ENCODE measurements around the gene MBOAT2. TPM values are rescaled to one million over a fixed set of nuclear protein-coding genes. Genes with fewer than 3 reads are reported as not detected.
A peak's percentile ranks its signal among the peaks of the same experiment; 100 is the strongest.

Gene MBOAT2
- polyA plus RNA-seq, 4 donors: 1.4 to 15.8 (median 2.5) TPM

DNA sequence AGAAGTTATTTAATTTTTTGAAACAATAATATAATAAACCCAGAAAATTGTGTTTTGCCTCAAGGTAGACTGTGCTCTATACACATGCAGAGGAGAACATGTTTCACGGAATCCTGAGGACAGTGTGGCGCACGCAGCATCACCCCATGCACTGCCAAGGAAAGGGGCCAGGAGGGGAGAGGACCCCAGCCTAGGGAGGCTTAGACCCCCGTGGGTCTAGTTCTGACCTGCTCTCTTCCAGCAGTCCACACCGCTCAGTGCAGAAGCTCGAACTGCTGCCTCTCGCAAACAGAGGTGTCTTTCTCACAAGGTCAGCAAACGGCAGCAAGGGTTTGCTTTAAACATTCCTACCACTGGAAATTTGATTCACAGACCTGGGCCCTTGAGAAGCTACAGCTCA is 114.5 kb downstream of the MBOAT2 start:
- FAIRE-seq (no peak), DNase-seq (no peak)
- no peak overlapping the region for H3K27ac ChIP-seq (ENCODE audit: low read depth in 1 of 3, low read length in 2 of 3)
- H3K4me1 ChIP-seq (ENCODE audit: control insufficient read depth in 3 of 3, insufficient read depth in 2 of 3, low read depth in 1 of 3, low read length in 2 of 3): peaks cover 0 to 16% (median 0%) of the 10 kb centered on the region in 3 donors
- no peaks in the 10 kb centered on the region for H3K9me3 ChIP-seq (ENCODE audit: control insufficient read depth in 2 of 2, insufficient read depth in 1 of 2, low read depth in 1 of 2, low read length in 1 of 2)
- 90 to 93% (median 91%) methylated on average over 8 of the region's 8 CpGs for WGBS, 3 donors
- H3K4me3 ChIP-seq (ENCODE audit: low read depth in 1 of 3, low read length in 3 of 3): no peak overlapping the region
- H3K27me3 ChIP-seq (ENCODE audit: control insufficient read depth in 3 of 3, insufficient read depth in 3 of 3, low read length in 3 of 3): no peaks in the 10 kb centered on the region
- H3K36me3 ChIP-seq (ENCODE audit: control insufficient read depth in 3 of 3, insufficient read depth in 2 of 3, low read depth in 1 of 3, low read length in 3 of 3): no peaks in the 10 kb centered on the region

DNA sequence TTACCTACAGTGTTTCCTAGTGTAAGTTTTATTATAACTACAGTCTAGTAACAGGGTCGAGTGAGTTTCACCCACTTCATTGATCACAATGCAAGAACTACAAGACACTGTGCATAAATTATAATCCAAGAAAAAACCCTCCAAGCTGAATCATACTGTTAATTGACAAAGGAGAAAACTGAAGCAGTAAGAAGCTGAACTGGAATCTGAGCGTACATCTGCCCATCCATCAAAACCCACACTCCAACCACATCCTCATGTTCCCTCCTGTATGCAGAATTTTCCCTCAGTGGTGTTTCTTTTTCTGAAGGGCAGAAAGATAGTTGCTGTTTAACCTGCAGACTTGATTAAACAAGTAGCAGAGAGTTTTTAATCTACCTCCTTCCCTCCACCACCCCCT is 116.6 kb downstream of the MBOAT2 start:
- Histone ChIP-seq H3K4me3 (ENCODE audit: low read depth in 1 of 3, low read length in 3 of 3) (no peak overlapping the region), H3K27me3 (ENCODE audit: control insufficient read depth in 3 of 3, insufficient read depth in 3 of 3, low read length in 3 of 3) (no peaks in the 10 kb centered on the region), H3K27ac (ENCODE audit: low read depth in 1 of 3, low read length in 2 of 3) (peak overlapping the region in 1 of 3 donors; percentile 22), H3K4me1 (ENCODE audit: control insufficient read depth in 3 of 3, insufficient read depth in 2 of 3, low read depth in 1 of 3, low read length in 2 of 3) (peaks cover 0 to 14% (median 0%) of the 10 kb centered on the region in 3 donors), H3K9me3 (ENCODE audit: control insufficient read depth in 2 of 2, insufficient read depth in 1 of 2, low read depth in 1 of 2, low read length in 1 of 2) (no peaks in the 10 kb centered on the region), H3K36me3 (ENCODE audit: control insufficient read depth in 3 of 3, insufficient read depth in 2 of 3, low read depth in 1 of 3, low read length in 3 of 3) (peaks cover 0 to 4% (median 0%) of the 10 kb centered on the region in 3 donors)
- FAIRE-seq: no peak
- WGBS, 3 donors: 63 to 68% (median 63%) methylated on average over 2 of the region's 2 CpGs
- no peak for DNase-seq

DNA sequence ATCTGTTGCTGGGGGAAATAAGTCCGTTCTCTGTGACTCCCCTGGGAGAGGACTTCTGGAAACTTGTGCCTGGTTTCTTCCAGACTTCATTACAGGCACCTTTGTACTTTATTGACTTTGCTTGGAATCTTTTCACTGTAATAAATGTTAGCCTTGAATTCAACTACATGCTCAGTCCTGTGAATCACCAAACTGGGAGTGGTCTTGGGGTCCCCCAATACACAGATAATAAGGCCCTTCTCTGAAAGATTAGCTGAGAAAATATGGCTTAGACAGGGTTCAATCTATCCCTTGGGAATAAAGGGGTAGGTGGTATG is 117.3 kb downstream of the MBOAT2 start:
- Histone ChIP-seq H3K4me1 (ENCODE audit: control insufficient read depth in 3 of 3, insufficient read depth in 2 of 3, low read depth in 1 of 3, low read length in 2 of 3) (peaks cover 0 to 14% (median 0%) of the 10 kb centered on the region in 3 donors), H3K36me3 (ENCODE audit: control insufficient read depth in 3 of 3, insufficient read depth in 2 of 3, low read depth in 1 of 3, low read length in 3 of 3) (peaks cover 0 to 4% (median 0%) of the 10 kb centered on the region in 3 donors), H3K27ac (ENCODE audit: low read depth in 1 of 3, low read length in 2 of 3) (peak overlapping the region in 1 of 3 donors; percentile 42), H3K27me3 (ENCODE audit: control insufficient read depth in 3 of 3, insufficient read depth in 3 of 3, low read length in 3 of 3) (no peaks in the 10 kb centered on the region), H3K9me3 (ENCODE audit: control insufficient read depth in 2 of 2, insufficient read depth in 1 of 2, low read depth in 1 of 2, low read length in 1 of 2) (no peaks in the 10 kb centered on the region), H3K4me3 (ENCODE audit: low read depth in 1 of 3, low read length in 3 of 3) (no peak overlapping the region)
- 15 to 62% (median 32%) methylated on average over 1 of the region's 1 CpG for WGBS, 3 donors
- DNase-seq: peak; percentile 59 to 68
- no peak for FAIRE-seq

DNA sequence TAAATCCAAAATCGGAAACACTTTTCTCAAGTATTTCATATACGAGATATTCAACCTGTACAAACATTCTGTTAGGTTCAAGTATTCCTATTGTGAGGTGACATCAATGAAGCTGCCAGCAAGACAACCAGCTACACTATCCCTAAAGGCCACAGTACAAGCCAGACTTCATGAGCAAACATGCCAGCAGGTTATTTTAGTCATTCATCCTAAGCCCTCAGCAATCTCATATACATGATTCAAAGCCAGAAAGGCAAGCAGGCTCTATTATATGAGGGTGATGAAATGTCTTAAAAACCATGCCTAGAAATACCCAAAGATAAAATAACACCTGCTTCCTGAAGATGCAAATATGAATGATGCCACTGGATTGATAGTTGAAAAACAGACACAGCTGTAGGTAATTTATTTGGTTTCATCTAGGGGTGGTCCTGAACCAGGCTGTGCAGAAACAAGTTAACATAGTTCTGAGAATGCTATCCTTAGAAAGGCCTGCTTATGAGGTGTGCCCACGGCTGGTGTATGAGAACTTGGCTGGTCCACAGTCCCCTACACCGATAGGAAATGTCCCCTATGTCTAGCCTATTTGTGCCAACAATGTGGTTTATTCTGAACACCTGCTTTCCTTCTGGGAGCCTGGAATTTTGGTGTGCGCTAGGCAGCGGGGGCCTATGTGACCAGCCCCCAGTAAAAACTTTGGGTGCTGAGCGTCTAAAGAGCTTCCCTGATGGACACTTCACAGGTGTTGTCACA is 117.9 kb downstream of the MBOAT2 start:
- H3K27ac ChIP-seq (ENCODE audit: low read depth in 1 of 3, low read length in 2 of 3): peak overlapping the region in 1 of 3 donors; percentile 42
- peaks cover 0 to 14% (median 0%) of the 10 kb centered on the region in 3 donors for H3K4me1 ChIP-seq (ENCODE audit: control insufficient read depth in 3 of 3, insufficient read depth in 2 of 3, low read depth in 1 of 3, low read length in 2 of 3)
- WGBS, 3 donors: 51 to 79% (median 59%) methylated on average over 7 of the region's 7 CpGs
- no peaks in the 10 kb centered on the region for H3K27me3 ChIP-seq (ENCODE audit: control insufficient read depth in 3 of 3, insufficient read depth in 3 of 3, low read length in 3 of 3)
- no peak overlapping the region for H3K4me3 ChIP-seq (ENCODE audit: low read depth in 1 of 3, low read length in 3 of 3)
- H3K36me3 ChIP-seq (ENCODE audit: control insufficient read depth in 3 of 3, insufficient read depth in 2 of 3, low read depth in 1 of 3, low read length in 3 of 3): peaks cover 0 to 4% (median 0%) of the 10 kb centered on the region in 3 donors
- H3K9me3 ChIP-seq (ENCODE audit: control insufficient read depth in 2 of 2, insufficient read depth in 1 of 2, low read depth in 1 of 2, low read length in 1 of 2): no peaks in the 10 kb centered on the region
- FAIRE-seq: no peak
- peak in 1 of 2 donors; percentile 23 for DNase-seq

DNA sequence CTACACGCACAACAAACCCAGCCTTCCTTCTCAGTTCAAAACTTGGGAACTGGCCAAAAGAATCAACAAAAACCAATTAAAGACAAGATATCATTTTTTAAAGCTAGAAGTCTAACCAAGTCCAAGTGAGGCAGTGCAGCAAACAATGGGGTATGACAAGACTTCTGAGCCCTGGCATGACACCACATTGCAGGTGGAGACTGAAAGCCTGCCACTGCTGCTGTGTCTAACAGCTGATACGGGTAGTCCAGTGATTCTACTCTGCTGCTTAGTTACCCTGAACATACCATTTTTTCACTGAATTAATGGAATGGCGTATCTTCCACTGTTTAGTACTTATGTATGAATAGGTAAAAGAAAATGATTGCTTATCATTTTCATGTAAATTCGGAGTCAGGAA is 118.7 kb downstream of the MBOAT2 start:
- Histone ChIP-seq H3K9me3 (ENCODE audit: control insufficient read depth in 2 of 2, insufficient read depth in 1 of 2, low read depth in 1 of 2, low read length in 1 of 2) (no peaks in the 10 kb centered on the region), H3K27me3 (ENCODE audit: control insufficient read depth in 3 of 3, insufficient read depth in 3 of 3, low read length in 3 of 3) (no peaks in the 10 kb centered on the region), H3K36me3 (ENCODE audit: control insufficient read depth in 3 of 3, insufficient read depth in 2 of 3, low read depth in 1 of 3, low read length in 3 of 3) (peaks cover 0 to 4% (median 0%) of the 10 kb centered on the region in 3 donors), H3K4me1 (ENCODE audit: control insufficient read depth in 3 of 3, insufficient read depth in 2 of 3, low read depth in 1 of 3, low read length in 2 of 3) (peaks cover 0 to 14% (median 0%) of the 10 kb centered on the region in 3 donors), H3K27ac (ENCODE audit: low read depth in 1 of 3, low read length in 2 of 3) (no peak overlapping the region), H3K4me3 (ENCODE audit: low read depth in 1 of 3, low read length in 3 of 3) (no peak overlapping the region)
- 93 to 95% (median 95%) methylated on average over 4 of the region's 4 CpGs for WGBS, 3 donors
- DNase-seq (no peak), FAIRE-seq (no peak)

DNA sequence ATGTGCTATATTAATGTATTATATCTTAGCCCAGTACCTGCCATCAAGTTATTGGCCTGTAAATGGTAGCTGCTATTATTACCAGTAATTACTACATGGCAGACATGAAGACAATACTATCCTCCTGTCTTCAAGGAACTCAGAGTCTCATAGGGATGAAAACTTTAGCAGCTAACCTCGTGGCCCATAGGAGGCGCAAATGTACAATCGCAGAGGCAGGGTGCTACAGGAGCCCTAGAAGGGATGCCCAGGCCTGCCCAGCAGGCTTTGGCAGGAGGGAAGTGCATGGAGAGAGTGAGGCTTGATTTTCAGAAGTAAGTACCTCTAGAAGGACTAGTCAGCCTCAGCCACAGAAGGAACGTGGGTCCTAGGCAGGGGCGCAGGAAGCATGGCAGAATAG is 121.4 kb downstream of the MBOAT2 start:
- Histone ChIP-seq H3K27ac (ENCODE audit: low read depth in 1 of 3, low read length in 2 of 3) (no peak overlapping the region), H3K36me3 (ENCODE audit: control insufficient read depth in 3 of 3, insufficient read depth in 2 of 3, low read depth in 1 of 3, low read length in 3 of 3) (peaks cover 0 to 8% (median 0%) of the 10 kb centered on the region in 3 donors), H3K4me3 (ENCODE audit: low read depth in 1 of 3, low read length in 3 of 3) (no peak overlapping the region), H3K4me1 (ENCODE audit: control insufficient read depth in 3 of 3, insufficient read depth in 2 of 3, low read depth in 1 of 3, low read length in 2 of 3) (peaks cover 0 to 13% (median 0%) of the 10 kb centered on the region in 3 donors), H3K9me3 (ENCODE audit: control insufficient read depth in 2 of 2, insufficient read depth in 1 of 2, low read depth in 1 of 2, low read length in 1 of 2) (no peaks in the 10 kb centered on the region), H3K27me3 (ENCODE audit: control insufficient read depth in 3 of 3, insufficient read depth in 3 of 3, low read length in 3 of 3) (no peaks in the 10 kb centered on the region)
- 79 to 87% (median 87%) methylated on average over 5 of the region's 5 CpGs for WGBS, 3 donors
- FAIRE-seq (no peak), DNase-seq (peak in 1 of 2 donors; percentile 47)

DNA sequence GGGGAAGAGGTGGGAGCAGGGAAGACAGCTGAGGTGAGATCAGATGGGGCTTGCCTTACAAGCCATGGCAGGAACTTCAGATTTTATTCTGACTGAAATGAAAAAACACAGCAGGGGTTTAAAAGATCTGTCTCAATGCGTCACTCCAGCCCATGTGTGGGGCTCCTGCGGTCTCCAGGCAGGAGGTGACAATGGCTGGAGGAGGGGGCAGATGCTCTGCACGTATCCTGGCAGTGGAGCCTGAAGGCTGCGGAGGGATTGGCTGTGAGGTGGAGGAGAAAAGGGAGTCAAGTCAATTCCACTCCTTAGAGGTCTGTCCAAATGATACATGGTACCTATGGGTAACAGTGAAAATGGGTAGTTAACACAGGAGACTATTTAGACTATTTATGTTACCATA is 125.6 kb downstream of the MBOAT2 start:
- H3K27ac ChIP-seq (ENCODE audit: low read depth in 1 of 3, low read length in 2 of 3): no peak overlapping the region
- no peak for FAIRE-seq
- no peaks in the 10 kb centered on the region for H3K27me3 ChIP-seq (ENCODE audit: control insufficient read depth in 3 of 3, insufficient read depth in 3 of 3, low read length in 3 of 3)
- H3K9me3 ChIP-seq (ENCODE audit: control insufficient read depth in 2 of 2, insufficient read depth in 1 of 2, low read depth in 1 of 2, low read length in 1 of 2): no peaks in the 10 kb centered on the region
- no peak for DNase-seq
- WGBS, 3 donors: 95 to 98% (median 97%) methylated on average over 4 of the region's 4 CpGs
- H3K36me3 ChIP-seq (ENCODE audit: control insufficient read depth in 3 of 3, insufficient read depth in 2 of 3, low read depth in 1 of 3, low read length in 3 of 3): peaks cover 0 to 8% (median 0%) of the 10 kb centered on the region in 3 donors
- H3K4me3 ChIP-seq (ENCODE audit: low read depth in 1 of 3, low read length in 3 of 3): peak overlapping the region in 1 of 3 donors; percentile 5
- H3K4me1 ChIP-seq (ENCODE audit: control insufficient read depth in 3 of 3, insufficient read depth in 2 of 3, low read depth in 1 of 3, low read length in 2 of 3): no peaks in the 10 kb centered on the region

DNA sequence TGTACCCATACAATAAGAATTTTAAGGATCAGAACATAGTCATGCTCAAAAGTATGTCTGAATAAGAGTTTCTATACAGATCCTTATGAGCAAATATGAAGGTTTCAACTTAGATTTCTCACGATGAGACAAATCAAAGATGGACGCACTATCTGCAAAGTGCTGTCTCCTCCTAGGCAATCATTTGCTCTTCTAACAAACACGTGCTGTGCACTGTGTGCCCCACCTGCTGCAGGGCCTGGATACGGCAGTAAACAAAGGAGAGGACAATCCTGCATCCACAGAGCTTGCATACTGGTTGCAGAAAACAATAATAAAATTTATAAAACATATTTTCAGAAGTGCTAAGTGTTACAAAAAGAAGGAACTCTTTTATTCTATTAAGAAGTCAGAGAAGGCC is 126.2 kb downstream of the MBOAT2 start:
- Histone ChIP-seq H3K4me3 (ENCODE audit: low read depth in 1 of 3, low read length in 3 of 3) (no peak overlapping the region), H3K9me3 (ENCODE audit: control insufficient read depth in 2 of 2, insufficient read depth in 1 of 2, low read depth in 1 of 2, low read length in 1 of 2) (no peaks in the 10 kb centered on the region), H3K4me1 (ENCODE audit: control insufficient read depth in 3 of 3, insufficient read depth in 2 of 3, low read depth in 1 of 3, low read length in 2 of 3) (no peaks in the 10 kb centered on the region), H3K27me3 (ENCODE audit: control insufficient read depth in 3 of 3, insufficient read depth in 3 of 3, low read length in 3 of 3) (no peaks in the 10 kb centered on the region), H3K27ac (ENCODE audit: low read depth in 1 of 3, low read length in 2 of 3) (no peak overlapping the region), H3K36me3 (ENCODE audit: control insufficient read depth in 3 of 3, insufficient read depth in 2 of 3, low read depth in 1 of 3, low read length in 3 of 3) (peaks cover 0 to 7% (median 0%) of the 10 kb centered on the region in 3 donors)
- WGBS, 3 donors: 38 to 75% (median 63%) methylated on average over 4 of the region's 4 CpGs
- no peak for FAIRE-seq
- no peak for DNase-seq

DNA sequence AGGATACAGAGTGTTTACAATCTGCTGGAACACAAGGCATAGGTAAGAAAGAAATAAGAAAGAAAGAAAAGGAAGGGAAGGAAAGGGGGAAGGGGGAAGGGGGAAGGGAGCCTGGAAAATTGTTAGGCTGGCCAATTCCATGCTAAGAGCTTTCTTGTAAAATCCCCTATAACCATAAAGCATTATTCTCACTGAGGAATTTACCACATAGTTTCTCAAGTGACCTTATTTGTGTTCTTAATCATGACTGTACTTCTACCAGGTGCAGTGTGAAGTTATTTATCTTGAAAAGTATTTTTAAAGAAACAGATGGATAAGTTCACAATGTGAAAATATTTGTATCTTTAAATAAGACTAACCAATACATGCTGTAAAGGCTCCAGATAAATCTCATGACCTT is 126.9 kb downstream of the MBOAT2 start:
- DNase-seq (no peak), FAIRE-seq (no peak)
- Histone ChIP-seq H3K9me3 (ENCODE audit: control insufficient read depth in 2 of 2, insufficient read depth in 1 of 2, low read depth in 1 of 2, low read length in 1 of 2) (no peaks in the 10 kb centered on the region), H3K27ac (ENCODE audit: low read depth in 1 of 3, low read length in 2 of 3) (no peak overlapping the region), H3K4me1 (ENCODE audit: control insufficient read depth in 3 of 3, insufficient read depth in 2 of 3, low read depth in 1 of 3, low read length in 2 of 3) (no peaks in the 10 kb centered on the region), H3K36me3 (ENCODE audit: control insufficient read depth in 3 of 3, insufficient read depth in 2 of 3, low read depth in 1 of 3, low read length in 3 of 3) (peaks cover 0 to 4% (median 0%) of the 10 kb centered on the region in 3 donors), H3K27me3 (ENCODE audit: control insufficient read depth in 3 of 3, insufficient read depth in 3 of 3, low read length in 3 of 3) (no peaks in the 10 kb centered on the region), H3K4me3 (ENCODE audit: low read depth in 1 of 3, low read length in 3 of 3) (no peak overlapping the region)

All from small intestine (tissue), 7 donors.